HepG2 (cell line): Measurements from ENCODE around the gene TEX19. TPM values are rescaled to one million over a fixed set of nuclear protein-coding genes. Genes with fewer than 3 reads are reported as not detected.

Experiments used
- CBFB ChIP-seq: sonication (generic); formaldehyde crosslinking; IDR thresholded peaks from 2 replicates; pipeline ENCODE4 v1.4.0; 2020; ENCODE audit warnings: missing genetic modification reagents
- CHCHD3 ChIP-seq: sonication (generic); formaldehyde crosslinking; IDR thresholded peaks from 2 replicates; pipeline ENCODE4 v1.8.0; 2022; ENCODE audit warnings: mild to moderate bottlenecking, missing genetic modification reagents, moderate library complexity
- KLF11 ChIP-seq: IDR thresholded peaks from 2 replicates; pipeline ENCODE4 v1.6.1; 2016; ENCODE audit warnings: missing compliant biosample characterization
- MTF1 ChIP-seq: sonication (generic); formaldehyde crosslinking; IDR thresholded peaks from 2 replicates; pipeline ENCODE4 v1.5.0; 2020; ENCODE audit warnings: missing genetic modification reagents
- RAD21 ChIP-seq: fragments of 450-650 bp; formaldehyde crosslinking; IDR thresholded peaks from 2 replicates; pipeline ENCODE4 v1.5.0; 2020; ENCODE audit warnings: mild to moderate bottlenecking
- SYNCRIP ChIP-seq: fragments of 200-400 bp; formaldehyde crosslinking; IDR thresholded peaks from 2 replicates; pipeline ENCODE4 v1.6.1; 2018; ENCODE audit warnings: mild to moderate bottlenecking, low read depth, low read length; ENCODE audit not compliant: insufficient read depth
- YY1 ChIP-seq: IDR thresholded peaks from 2 replicates; pipeline ENCODE4 v1.6.1; 2011; ENCODE audit warnings: low read length, low read depth, moderate library complexity, mild to moderate bottlenecking; ENCODE audit not compliant: insufficient read depth, insufficient replicate concordance
- ZMYM3 ChIP-seq: sonication (generic); formaldehyde crosslinking; IDR thresholded peaks from 2 replicates; pipeline ENCODE4 v1.5.1; 2020; ENCODE audit warnings: mild to moderate bottlenecking, missing genetic modification reagents
- ZNF510 ChIP-seq: sonication (generic); formaldehyde crosslinking; IDR thresholded peaks from 2 replicates; pipeline ENCODE4 v1.4.0; 2020; ENCODE audit warnings: low read depth, mild to moderate bottlenecking, missing genetic modification reagents
- ZNF567 ChIP-seq: sonication (generic); formaldehyde crosslinking; IDR thresholded peaks from 2 replicates; pipeline ENCODE4 v1.8.1; 2023; ENCODE audit warnings: mild to moderate bottlenecking, missing genetic modification reagents, borderline replicate concordance
- ZNF670 ChIP-seq: sonication (generic); formaldehyde crosslinking; IDR thresholded peaks from 2 replicates; pipeline ENCODE4 v1.8.0; 2022; ENCODE audit warnings: mild to moderate bottlenecking, missing genetic modification reagents, borderline replicate concordance
- polyA plus RNA-seq, 8 experiments: library from polyadenylated mRNA; depleted of rRNA in 3 of 8; stranded (reverse) in 7 of 8; unstranded in 1 of 8; fragments of >200 nt; fragmentation: Illumina TruSeq in 4 of 8; extraction: Trizol in 4 of 8; gene quantifications; 2 replicates each; pipeline versions ENCODE4 v1.2.1 to v1.2.3, GENCODE V29; 2011 to 2016; ENCODE audit warnings: low read depth in 4 of 8, missing spikeins in 1 of 8, mixed read lengths in 1 of 8; ENCODE audit not compliant: insufficient read depth in 1 of 8
- total RNA-seq, 5 experiments: library from RNA; depleted of rRNA; stranded (reverse); fragments of >200 nt; fragmentation: Illumina TruSeq; extraction: Trizol; gene quantifications; 2 replicates each; pipeline ENCODE4 v1.2.3, GENCODE V29; 2016; ENCODE audit warnings: low read depth in 1 of 5
- TF ChIP-seq, protein P1 (sequence below): sonication (generic); formaldehyde crosslinking; IDR thresholded peaks from 2 replicates; pipeline ENCODE4 v1.5.0; 2020; ENCODE audit warnings: missing genetic modification reagents, mild to moderate bottlenecking, borderline replicate concordance
- TF ChIP-seq, protein P2 (sequence below): sonication (generic); formaldehyde crosslinking; IDR thresholded peaks from 2 replicates; pipeline ENCODE4 v1.4.0; 2020; ENCODE audit warnings: missing genetic modification reagents; ENCODE audit errors: not compliant biosample characterization
- TF ChIP-seq, protein P3 (sequence below): sonication (generic); formaldehyde crosslinking; IDR thresholded peaks from 2 replicates; pipeline ENCODE4 v1.4.0; 2020; ENCODE audit warnings: mild to moderate bottlenecking, missing genetic modification reagents
- TF ChIP-seq, protein P4 (sequence below): sonication (generic); formaldehyde crosslinking; IDR thresholded peaks from 2 replicates; pipeline ENCODE4 v1.5.0; 2020; ENCODE audit warnings: missing genetic modification reagents
- TF ChIP-seq, protein P5 (sequence below): sonication (generic); formaldehyde crosslinking; IDR thresholded peaks from 2 replicates; pipeline ENCODE4 v1.8.0; 2022; ENCODE audit warnings: mild to moderate bottlenecking, missing genetic modification reagents
- TF ChIP-seq, protein P6 (sequence below): sonication (generic); formaldehyde crosslinking; IDR thresholded peaks from 2 replicates; pipeline ENCODE4 v1.5.1; 2020; ENCODE audit warnings: missing genetic modification reagents, mild to moderate bottlenecking, borderline replicate concordance

Gene TEX19
- total and polyA plus RNA-seq, 2 of the 13 experiments (the other 11 are each of a cell fraction or from before 2014, with no cell fraction given): 1.3 to 6.0 TPM

DNA sequence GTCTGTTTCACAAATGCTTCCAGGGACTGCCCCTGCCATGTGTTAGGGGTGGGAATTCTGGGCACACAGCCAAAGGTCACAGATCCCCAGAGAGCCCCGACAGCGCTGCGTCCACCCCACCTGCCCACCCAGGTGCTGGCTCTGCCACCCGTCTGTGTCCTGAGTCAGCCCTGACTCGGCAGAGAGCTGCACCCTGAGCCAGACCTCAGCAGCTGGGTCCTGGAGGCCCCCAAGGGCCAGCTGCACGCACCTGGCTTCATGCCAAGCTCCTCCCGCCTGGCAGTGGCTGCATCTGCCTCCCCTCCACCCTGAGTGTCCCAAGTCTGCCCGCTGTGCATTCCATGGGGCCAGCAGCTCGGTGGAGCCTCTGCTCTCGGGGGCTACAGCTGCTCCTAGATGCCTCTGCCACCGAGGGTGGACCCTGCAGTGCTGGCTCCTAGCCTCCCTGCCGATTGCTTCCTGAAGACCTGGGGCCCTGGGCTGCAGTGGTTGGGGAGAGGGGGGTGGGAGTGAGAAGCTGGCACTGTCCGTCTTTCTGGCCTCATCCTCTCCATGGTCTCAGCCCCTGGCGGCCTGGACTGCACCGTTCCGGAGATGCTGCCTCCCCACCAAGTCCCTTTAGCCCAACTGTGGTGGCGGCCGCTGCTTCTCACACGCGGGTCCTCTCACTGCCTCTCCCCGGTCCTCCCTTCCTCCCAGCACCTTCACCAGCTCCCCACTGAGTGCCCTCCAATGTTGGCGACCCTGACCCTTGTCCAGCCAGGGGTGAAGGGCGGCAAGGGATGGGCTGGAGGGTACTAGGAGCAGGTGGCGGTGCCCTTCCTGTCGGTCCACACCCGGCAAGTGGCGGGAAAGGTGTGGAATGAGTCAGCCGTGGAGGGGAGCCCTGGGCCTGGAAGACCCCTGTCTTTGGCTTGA is 28.5 kb upstream of the TEX19 start (continued):
- TF ChIP-seq CBFB (no peak), KLF11 (CRISPR knock-in tag) (no peak), MTF1 (no peak), ZNF510 (peak; percentile 65; the same call in 1 of the 2 replicates), ZMYM3 (CRISPR knock-in tag) (peak; percentile 82), RAD21 (peak; percentile 29), YY1 (no peak), ZNF670 (peak; percentile 22; the same call in 1 of the 2 replicates), SYNCRIP (no peak), ZNF567 (CRISPR knock-in tag) (no peak; the same call in 1 of the 2 replicates), CHCHD3 (no peak)
- TF ChIP-seq, protein P1, sequence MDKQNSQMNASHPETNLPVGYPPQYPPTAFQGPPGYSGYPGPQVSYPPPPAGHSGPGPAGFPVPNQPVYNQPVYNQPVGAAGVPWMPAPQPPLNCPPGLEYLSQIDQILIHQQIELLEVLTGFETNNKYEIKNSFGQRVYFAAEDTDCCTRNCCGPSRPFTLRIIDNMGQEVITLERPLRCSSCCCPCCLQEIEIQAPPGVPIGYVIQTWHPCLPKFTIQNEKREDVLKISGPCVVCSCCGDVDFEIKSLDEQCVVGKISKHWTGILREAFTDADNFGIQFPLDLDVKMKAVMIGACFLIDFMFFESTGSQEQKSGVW (CRISPR knock-in tag): no peak
- TF ChIP-seq, protein P2, sequence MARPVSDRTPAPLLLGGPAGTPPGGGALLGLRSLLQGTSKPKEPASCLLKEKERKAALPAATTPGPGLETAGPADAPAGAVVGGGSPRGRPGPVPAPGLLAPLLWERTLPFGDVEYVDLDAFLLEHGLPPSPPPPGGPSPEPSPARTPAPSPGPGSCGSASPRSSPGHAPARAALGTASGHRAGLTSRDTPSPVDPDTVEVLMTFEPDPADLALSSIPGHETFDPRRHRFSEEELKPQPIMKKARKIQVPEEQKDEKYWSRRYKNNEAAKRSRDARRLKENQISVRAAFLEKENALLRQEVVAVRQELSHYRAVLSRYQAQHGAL (CRISPR knock-in tag): no peak
- TF ChIP-seq, protein P3, sequence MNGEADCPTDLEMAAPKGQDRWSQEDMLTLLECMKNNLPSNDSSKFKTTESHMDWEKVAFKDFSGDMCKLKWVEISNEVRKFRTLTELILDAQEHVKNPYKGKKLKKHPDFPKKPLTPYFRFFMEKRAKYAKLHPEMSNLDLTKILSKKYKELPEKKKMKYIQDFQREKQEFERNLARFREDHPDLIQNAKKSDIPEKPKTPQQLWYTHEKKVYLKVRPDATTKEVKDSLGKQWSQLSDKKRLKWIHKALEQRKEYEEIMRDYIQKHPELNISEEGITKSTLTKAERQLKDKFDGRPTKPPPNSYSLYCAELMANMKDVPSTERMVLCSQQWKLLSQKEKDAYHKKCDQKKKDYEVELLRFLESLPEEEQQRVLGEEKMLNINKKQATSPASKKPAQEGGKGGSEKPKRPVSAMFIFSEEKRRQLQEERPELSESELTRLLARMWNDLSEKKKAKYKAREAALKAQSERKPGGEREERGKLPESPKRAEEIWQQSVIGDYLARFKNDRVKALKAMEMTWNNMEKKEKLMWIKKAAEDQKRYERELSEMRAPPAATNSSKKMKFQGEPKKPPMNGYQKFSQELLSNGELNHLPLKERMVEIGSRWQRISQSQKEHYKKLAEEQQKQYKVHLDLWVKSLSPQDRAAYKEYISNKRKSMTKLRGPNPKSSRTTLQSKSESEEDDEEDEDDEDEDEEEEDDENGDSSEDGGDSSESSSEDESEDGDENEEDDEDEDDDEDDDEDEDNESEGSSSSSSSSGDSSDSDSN: peak; percentile 74
- TF ChIP-seq, protein P4, sequence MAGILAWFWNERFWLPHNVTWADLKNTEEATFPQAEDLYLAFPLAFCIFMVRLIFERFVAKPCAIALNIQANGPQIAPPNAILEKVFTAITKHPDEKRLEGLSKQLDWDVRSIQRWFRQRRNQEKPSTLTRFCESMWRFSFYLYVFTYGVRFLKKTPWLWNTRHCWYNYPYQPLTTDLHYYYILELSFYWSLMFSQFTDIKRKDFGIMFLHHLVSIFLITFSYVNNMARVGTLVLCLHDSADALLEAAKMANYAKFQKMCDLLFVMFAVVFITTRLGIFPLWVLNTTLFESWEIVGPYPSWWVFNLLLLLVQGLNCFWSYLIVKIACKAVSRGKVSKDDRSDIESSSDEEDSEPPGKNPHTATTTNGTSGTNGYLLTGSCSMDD (CRISPR knock-in tag): no peak
- TF ChIP-seq, protein P5, sequence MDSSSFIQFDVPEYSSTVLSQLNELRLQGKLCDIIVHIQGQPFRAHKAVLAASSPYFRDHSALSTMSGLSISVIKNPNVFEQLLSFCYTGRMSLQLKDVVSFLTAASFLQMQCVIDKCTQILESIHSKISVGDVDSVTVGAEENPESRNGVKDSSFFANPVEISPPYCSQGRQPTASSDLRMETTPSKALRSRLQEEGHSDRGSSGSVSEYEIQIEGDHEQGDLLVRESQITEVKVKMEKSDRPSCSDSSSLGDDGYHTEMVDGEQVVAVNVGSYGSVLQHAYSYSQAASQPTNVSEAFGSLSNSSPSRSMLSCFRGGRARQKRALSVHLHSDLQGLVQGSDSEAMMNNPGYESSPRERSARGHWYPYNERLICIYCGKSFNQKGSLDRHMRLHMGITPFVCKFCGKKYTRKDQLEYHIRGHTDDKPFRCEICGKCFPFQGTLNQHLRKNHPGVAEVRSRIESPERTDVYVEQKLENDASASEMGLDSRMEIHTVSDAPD: no peak
- TF ChIP-seq, protein P6, sequence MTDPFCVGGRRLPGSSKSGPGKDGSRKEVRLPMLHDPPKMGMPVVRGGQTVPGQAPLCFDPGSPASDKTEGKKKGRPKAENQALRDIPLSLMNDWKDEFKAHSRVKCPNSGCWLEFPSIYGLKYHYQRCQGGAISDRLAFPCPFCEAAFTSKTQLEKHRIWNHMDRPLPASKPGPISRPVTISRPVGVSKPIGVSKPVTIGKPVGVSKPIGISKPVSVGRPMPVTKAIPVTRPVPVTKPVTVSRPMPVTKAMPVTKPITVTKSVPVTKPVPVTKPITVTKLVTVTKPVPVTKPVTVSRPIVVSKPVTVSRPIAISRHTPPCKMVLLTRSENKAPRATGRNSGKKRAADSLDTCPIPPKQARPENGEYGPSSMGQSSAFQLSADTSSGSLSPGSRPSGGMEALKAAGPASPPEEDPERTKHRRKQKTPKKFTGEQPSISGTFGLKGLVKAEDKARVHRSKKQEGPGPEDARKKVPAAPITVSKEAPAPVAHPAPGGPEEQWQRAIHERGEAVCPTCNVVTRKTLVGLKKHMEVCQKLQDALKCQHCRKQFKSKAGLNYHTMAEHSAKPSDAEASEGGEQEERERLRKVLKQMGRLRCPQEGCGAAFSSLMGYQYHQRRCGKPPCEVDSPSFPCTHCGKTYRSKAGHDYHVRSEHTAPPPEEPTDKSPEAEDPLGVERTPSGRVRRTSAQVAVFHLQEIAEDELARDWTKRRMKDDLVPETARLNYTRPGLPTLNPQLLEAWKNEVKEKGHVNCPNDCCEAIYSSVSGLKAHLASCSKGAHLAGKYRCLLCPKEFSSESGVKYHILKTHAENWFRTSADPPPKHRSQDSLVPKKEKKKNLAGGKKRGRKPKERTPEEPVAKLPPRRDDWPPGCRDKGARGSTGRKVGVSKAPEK (CRISPR knock-in tag): no peak
